CD14-positive monocyte (primary cell): ENCODE data around the gene RNU6-9. TPM values are rescaled to one million over a fixed set of nuclear protein-coding genes. Genes with fewer than 3 reads are reported as not detected.

Experiments used
- DNase-seq, 3 donors: peaks; one replicate each; pipeline ENCODE4 v3.0.0-alpha.2; 2011 to 2022
- H2AFZ ChIP-seq: 2 replicates; pipeline ENCODE4 v1.6.0; 2012; ENCODE audit warnings: mild to moderate bottlenecking, low read depth, low read length, inconsistent platforms; ENCODE audit not compliant: insufficient read depth, poor library complexity, severe bottlenecking
- H3K27ac ChIP-seq, 2 donors: 1 replicate in 1 of 2; 2 replicates in 1 of 2; pipeline ENCODE4 v1.5.1; 2012 to 2013; ENCODE audit warnings: low read length in 2 of 2, control low read depth in 1 of 2, inconsistent platforms in 1 of 2, low read depth in 1 of 2, mild to moderate bottlenecking in 1 of 2
- H3K27me3 ChIP-seq, 2 donors: one replicate each; pipeline versions ENCODE4 v1.6.0 to v1.6.1; 2011 to 2013; ENCODE audit warnings: low read length in 2 of 2; ENCODE audit not compliant: control insufficient read depth in 2 of 2, insufficient read depth in 2 of 2
- H3K36me3 ChIP-seq, 2 donors: replicated peaks in 1 of 2; 1 replicate in 1 of 2; 2 replicates in 1 of 2; pipeline versions ENCODE4 v1.5.1 to v1.6.1; 2012 to 2013; ENCODE audit warnings: low read length in 2 of 2, control low read depth in 1 of 2, inconsistent platforms in 1 of 2, mild to moderate bottlenecking in 1 of 2; ENCODE audit not compliant: insufficient read depth in 2 of 2, control insufficient read depth in 1 of 2
- H3K4me1 ChIP-seq, 2 donors: 1 replicate in 1 of 2; 2 replicates in 1 of 2; pipeline versions ENCODE4 v1.5.1 to v1.6.1; 2012 to 2013; ENCODE audit warnings: low read length in 2 of 2, control low read depth in 1 of 2, inconsistent platforms in 1 of 2, mild to moderate bottlenecking in 1 of 2, moderate library complexity in 1 of 2; ENCODE audit not compliant: insufficient read depth in 2 of 2, control insufficient read depth in 1 of 2
- H3K4me2 ChIP-seq: replicated peaks from 2 replicates; pipeline ENCODE3; 2012; ENCODE audit warnings: low read length, moderate library complexity, mild to moderate bottlenecking; ENCODE audit not compliant: poor library complexity, severe bottlenecking; ENCODE audit errors: extremely low read depth
- H3K4me3 ChIP-seq, 3 experiments: fragments of 200-600 bp in 1 of 3; sonication (generic) in 1 of 3; replicated peaks in 1 of 3; 1 replicate in 2 of 3; 2 replicates in 1 of 3; pipeline ENCODE4 v1.5.1; 2011 to 2013; ENCODE audit warnings: low read length in 3 of 3, mild to moderate bottlenecking in 3 of 3, control low read depth in 2 of 3, low read depth in 2 of 3, inconsistent platforms in 1 of 3, moderate library complexity in 1 of 3
- H3K79me2 ChIP-seq: 2 replicates; pipeline ENCODE4 v1.6.0; 2012; ENCODE audit warnings: mild to moderate bottlenecking, control low read depth, inconsistent platforms, low read length, moderate library complexity; ENCODE audit not compliant: insufficient read depth
- H3K9ac ChIP-seq: 2 replicates; pipeline ENCODE4 v1.6.0; 2017; ENCODE audit warnings: low read length, mild to moderate bottlenecking; ENCODE audit not compliant: insufficient read depth, poor library complexity, severe bottlenecking
- H3K9me3 ChIP-seq, 2 donors: replicated peaks in 1 of 2; 1 replicate in 1 of 2; 2 replicates in 1 of 2; pipeline versions ENCODE4 v1.5.1 to v1.6.1; 2012 to 2013; ENCODE audit warnings: low read length in 2 of 2, control low read depth in 1 of 2; ENCODE audit not compliant: control insufficient read depth in 1 of 2, insufficient read depth in 1 of 2
- H4K20me1 ChIP-seq: 2 replicates; pipeline ENCODE4 v1.6.0; 2012; ENCODE audit warnings: mild to moderate bottlenecking, low read length, control low read depth, moderate library complexity; ENCODE audit not compliant: insufficient read depth
- H3K27ac Mint-ChIP-seq, 7 donors: one replicate each; pipeline ENCODE4 v1.8.0; 2020; ENCODE audit warnings: mild to moderate bottlenecking in 7 of 7, mixed read lengths in 7 of 7, moderate library complexity in 6 of 7, inconsistent platforms in 2 of 7
- H3K27me3 Mint-ChIP-seq, 3 donors: one replicate each; pipeline ENCODE4 v1.8.0; 2021 to 2022; ENCODE audit warnings: low read depth in 3 of 3, mild to moderate bottlenecking in 3 of 3, mixed read lengths in 3 of 3, moderate library complexity in 3 of 3, inconsistent platforms in 1 of 3
- H3K36me3 Mint-ChIP-seq, 2 donors: one replicate each; pipeline ENCODE4 v1.8.0; 2020; ENCODE audit warnings: mixed read lengths in 2 of 2, inconsistent platforms in 1 of 2, mild to moderate bottlenecking in 1 of 2
- H3K4me1 Mint-ChIP-seq: one replicate; pipeline ENCODE4 v1.8.0; 2020; ENCODE audit warnings: mild to moderate bottlenecking, mixed read lengths
- H3K4me3 Mint-ChIP-seq, 2 donors: one replicate each; pipeline ENCODE4 v1.8.0; 2020; ENCODE audit warnings: mild to moderate bottlenecking in 2 of 2, mixed read lengths in 2 of 2, moderate library complexity in 1 of 2
- H3K9me3 Mint-ChIP-seq, 7 donors: one replicate each; pipeline ENCODE4 v1.8.0; 2020 to 2022; ENCODE audit warnings: mixed read lengths in 7 of 7, mild to moderate bottlenecking in 6 of 7, moderate library complexity in 6 of 7, inconsistent platforms in 2 of 7
- WGBS: methylation state at CpG from one replicate; pipeline ENCODE4 v1.1.5; 2013; ENCODE audit warnings: missing lambda C conversion rate; ENCODE audit not compliant: insufficient coverage; 5-methylcytosine and 5-hydroxymethylcytosine counted together
- intact Hi-C, 2 donors: fragments of 100-400 bp; cut with micrococcal nuclease; formaldehyde crosslinking; loops; one replicate each; pipeline versions ENCODE4 v1.15.0 to v1.15.1; 2023
- polyA plus RNA-seq, 3 donors: library from polyadenylated mRNA; depleted of rRNA in 1 of 3; unstranded in 2 of 3; stranded (reverse) in 1 of 3; fragments of 300-500 nt in 2 of 3; fragments of >200 nt in 1 of 3; fragmentation: Illumina TruSeq in 2 of 3; gene quantifications; 1 replicate in 2 of 3; 2 replicates in 1 of 3; pipeline ENCODE4 v1.2.3, GENCODE V29; 2012 to 2021
- TF ChIP-seq, protein P1 (sequence below): fragments of 200-600 bp; IDR thresholded peaks from one replicate; pipeline ENCODE4 v1.8.0; 2022; ENCODE audit warnings: antibody characterized with exemption, mild to moderate bottlenecking

RNU6-9 gene
- polyA plus RNA-seq, 3 donors = not detected

- Histone ChIP-seq H2AFZ (no peak overlapping the region), H3K27ac (no peak overlapping the region), H3K9me3 (no peaks in the 10 kb centered on the region), H3K79me2 (peaks cover 40% of the 10 kb centered on the region), H3K4me3 (no peak overlapping the region), H4K20me1 (peaks cover 86% of the 10 kb centered on the region), H3K9ac (no peak overlapping the region), H3K4me2 (no peak overlapping the region), H3K27me3 (no peaks in the 10 kb centered on the region), H3K4me1 (peaks cover 9 to 10% of the 10 kb centered on the region in 2 donors), H3K36me3 (peaks cover 25 to 35% of the 10 kb centered on the region in 2 donors)
- Mint-ChIP-seq H3K4me1 (peaks cover 14% of the 10 kb centered on the region), H3K4me3 (no peak overlapping the region), H3K27me3 (peaks cover 0 to 3% (median 0%) of the 10 kb centered on the region in 3 donors), H3K27ac (no peak overlapping the region), H3K9me3 (no peaks in the 10 kb centered on the region), H3K36me3 (peaks cover 31 to 70% of the 10 kb centered on the region in 2 donors)
- DNase-seq = no peak
- 100% methylated on average over 8 of the region's 14 CpGs for WGBS
- TF ChIP-seq, protein P1, sequence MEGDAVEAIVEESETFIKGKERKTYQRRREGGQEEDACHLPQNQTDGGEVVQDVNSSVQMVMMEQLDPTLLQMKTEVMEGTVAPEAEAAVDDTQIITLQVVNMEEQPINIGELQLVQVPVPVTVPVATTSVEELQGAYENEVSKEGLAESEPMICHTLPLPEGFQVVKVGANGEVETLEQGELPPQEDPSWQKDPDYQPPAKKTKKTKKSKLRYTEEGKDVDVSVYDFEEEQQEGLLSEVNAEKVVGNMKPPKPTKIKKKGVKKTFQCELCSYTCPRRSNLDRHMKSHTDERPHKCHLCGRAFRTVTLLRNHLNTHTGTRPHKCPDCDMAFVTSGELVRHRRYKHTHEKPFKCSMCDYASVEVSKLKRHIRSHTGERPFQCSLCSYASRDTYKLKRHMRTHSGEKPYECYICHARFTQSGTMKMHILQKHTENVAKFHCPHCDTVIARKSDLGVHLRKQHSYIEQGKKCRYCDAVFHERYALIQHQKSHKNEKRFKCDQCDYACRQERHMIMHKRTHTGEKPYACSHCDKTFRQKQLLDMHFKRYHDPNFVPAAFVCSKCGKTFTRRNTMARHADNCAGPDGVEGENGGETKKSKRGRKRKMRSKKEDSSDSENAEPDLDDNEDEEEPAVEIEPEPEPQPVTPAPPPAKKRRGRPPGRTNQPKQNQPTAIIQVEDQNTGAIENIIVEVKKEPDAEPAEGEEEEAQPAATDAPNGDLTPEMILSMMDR = no peak
- intact Hi-C loops = no loop called here
These were observed 9.4 kb downstream of the RNU6-9 start for GRCh38 chr19:902446-903226.

DNA sequence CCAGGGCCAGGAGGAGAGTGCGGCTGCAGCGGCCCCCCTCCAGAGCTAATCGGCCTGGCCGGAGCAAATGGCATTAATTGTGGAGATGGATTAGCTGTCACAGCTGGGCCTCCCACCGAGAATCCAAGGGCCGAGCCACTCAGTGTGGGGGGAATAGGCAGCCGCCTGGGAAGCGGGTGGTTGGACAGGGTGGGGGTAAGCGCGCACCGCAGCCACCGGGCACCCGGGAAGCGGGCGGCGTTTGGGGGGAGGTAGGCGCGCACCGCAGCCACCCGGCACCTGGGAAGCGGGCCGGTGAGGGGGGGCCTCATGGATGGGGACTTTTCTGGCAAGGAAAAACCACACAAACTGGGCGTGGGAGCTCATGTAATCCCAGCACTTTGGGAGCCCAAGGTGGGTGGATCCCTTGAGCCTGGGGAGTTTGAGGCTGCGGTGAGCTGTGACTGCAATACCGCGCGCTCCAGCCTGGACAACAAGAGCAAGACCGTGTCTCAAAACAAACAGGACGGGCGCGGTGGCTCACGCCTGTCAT, 10.0 kb downstream of the RNU6-9 start:
- peak overlapping the region in 1 of 7 donors; percentile 60 for H3K27ac Mint-ChIP-seq
- Histone ChIP-seq H3K4me2 (no peak overlapping the region), H2AFZ (no peak overlapping the region), H3K9ac (no peak overlapping the region), H3K4me3 (no peak overlapping the region), H3K36me3 (peaks cover 24 to 32% of the 10 kb centered on the region in 2 donors), H3K79me2 (peaks cover 46% of the 10 kb centered on the region), H4K20me1 (peaks cover 88% of the 10 kb centered on the region), H3K4me1 (peaks cover 16 to 17% of the 10 kb centered on the region in 2 donors), H3K27ac (no peak overlapping the region), H3K9me3 (no peaks in the 10 kb centered on the region), H3K27me3 (no peaks in the 10 kb centered on the region)
- H3K27me3 Mint-ChIP-seq = peaks cover 0 to 2% (median 0%) of the 10 kb centered on the region in 3 donors
- no peak for DNase-seq
- H3K4me1 Mint-ChIP-seq = peaks cover 21% of the 10 kb centered on the region
- WGBS = 92% methylated on average over 21 of the region's 32 CpGs
- intact Hi-C loops = no loop called here
- TF ChIP-seq, protein P1 = no peak
- no peak overlapping the region for H3K4me3 Mint-ChIP-seq
- H3K9me3 Mint-ChIP-seq = no peaks in the 10 kb centered on the region
- peaks cover 28 to 65% of the 10 kb centered on the region in 2 donors for H3K36me3 Mint-ChIP-seq
